Epithelial cell of esophagus (primary cell): Measurements from ENCODE around the gene ASMTL.

ENCODE experiments used
- DNase-seq: peaks from one replicate; pipeline ENCODE4 v3.0.0; 2010; ENCODE audit warnings: low read depth
- H3K4me3 ChIP-seq: 2 replicates; pipeline ENCODE4 v1.5.1; 2011; ENCODE audit warnings: mild to moderate bottlenecking, low read length, control low read depth
- TF ChIP-seq, protein P1 (sequence below): IDR thresholded peaks from 2 replicates; pipeline ENCODE4 v1.5.1; 2011; ENCODE audit warnings: low read depth, mild to moderate bottlenecking, low read length, control low read depth, inconsistent platforms; ENCODE audit not compliant: insufficient read depth; ENCODE audit errors: missing control alignments

ASMTL gene

DNA sequence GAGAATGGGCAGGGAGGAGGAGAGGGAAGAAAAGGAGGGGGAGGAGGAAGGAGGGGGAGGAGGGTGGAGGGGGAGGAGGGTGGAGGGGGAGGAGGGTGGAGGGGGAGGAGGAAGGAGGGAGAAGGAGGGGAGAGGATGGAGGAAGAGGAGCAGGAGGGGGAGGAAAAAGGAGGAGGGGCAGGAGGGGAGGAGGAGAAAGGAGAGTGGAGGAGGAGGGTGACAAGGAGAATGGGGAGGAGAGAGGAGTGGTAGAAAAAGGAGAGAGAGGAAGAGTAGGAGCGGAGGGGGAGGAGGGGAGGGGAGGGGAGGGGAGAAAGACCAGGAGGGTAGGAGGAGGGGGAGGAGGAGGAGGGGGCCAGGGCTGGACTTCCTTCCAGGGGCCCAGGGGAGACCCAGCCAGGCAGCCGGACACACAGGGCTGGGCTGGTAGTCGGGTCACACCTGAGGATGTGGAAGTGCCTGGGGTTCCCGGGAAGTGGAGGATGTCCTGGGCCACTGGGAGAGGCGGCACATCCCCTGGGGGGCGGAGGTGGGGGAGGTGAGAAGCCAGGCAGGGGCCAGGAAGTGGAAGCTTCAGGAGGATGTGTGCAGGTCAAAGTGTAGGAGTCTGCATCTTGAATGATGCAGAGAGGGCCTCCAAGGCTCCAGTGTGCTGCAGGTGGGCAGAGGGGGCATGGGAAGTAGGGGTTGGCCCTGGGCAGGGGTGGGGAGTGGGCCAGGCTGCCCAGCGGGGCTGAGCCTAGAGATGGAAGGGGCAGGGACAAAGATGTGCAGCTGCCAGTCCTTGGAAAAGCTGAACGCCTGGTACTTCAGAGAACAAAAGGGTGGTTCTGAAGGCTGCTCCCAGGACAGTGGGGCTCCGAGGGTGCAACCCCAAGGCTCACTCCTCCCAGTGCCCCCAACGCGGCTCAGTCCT, 97.3 kb downstream of the ASMTL start:
- DNase-seq: no peak
- H3K4me3 ChIP-seq: no peak overlapping the region
- TF ChIP-seq, protein P1, sequence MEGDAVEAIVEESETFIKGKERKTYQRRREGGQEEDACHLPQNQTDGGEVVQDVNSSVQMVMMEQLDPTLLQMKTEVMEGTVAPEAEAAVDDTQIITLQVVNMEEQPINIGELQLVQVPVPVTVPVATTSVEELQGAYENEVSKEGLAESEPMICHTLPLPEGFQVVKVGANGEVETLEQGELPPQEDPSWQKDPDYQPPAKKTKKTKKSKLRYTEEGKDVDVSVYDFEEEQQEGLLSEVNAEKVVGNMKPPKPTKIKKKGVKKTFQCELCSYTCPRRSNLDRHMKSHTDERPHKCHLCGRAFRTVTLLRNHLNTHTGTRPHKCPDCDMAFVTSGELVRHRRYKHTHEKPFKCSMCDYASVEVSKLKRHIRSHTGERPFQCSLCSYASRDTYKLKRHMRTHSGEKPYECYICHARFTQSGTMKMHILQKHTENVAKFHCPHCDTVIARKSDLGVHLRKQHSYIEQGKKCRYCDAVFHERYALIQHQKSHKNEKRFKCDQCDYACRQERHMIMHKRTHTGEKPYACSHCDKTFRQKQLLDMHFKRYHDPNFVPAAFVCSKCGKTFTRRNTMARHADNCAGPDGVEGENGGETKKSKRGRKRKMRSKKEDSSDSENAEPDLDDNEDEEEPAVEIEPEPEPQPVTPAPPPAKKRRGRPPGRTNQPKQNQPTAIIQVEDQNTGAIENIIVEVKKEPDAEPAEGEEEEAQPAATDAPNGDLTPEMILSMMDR: no peak

GRCh38 chrX:1354036-1355019, 98.4 kb downstream of the ASMTL start:
- H3K4me3 ChIP-seq: no peak overlapping the region
- TF ChIP-seq, protein P1: no peak
- no peak for DNase-seq
